ENCODE measurements around the gene MMAA. TPM values are rescaled to one million over a fixed set of nuclear protein-coding genes. Genes with fewer than 3 reads are reported as not detected.
"Not testable (repeated sequence)": the region's sequence is repeated elsewhere in the genome, so short reads cannot be mapped to it uniquely, and the experiment has no call there.

Gene MMAA
- total RNA-seq, 1 experiment from 2014 or later, result 5.8 TPM

DNA sequence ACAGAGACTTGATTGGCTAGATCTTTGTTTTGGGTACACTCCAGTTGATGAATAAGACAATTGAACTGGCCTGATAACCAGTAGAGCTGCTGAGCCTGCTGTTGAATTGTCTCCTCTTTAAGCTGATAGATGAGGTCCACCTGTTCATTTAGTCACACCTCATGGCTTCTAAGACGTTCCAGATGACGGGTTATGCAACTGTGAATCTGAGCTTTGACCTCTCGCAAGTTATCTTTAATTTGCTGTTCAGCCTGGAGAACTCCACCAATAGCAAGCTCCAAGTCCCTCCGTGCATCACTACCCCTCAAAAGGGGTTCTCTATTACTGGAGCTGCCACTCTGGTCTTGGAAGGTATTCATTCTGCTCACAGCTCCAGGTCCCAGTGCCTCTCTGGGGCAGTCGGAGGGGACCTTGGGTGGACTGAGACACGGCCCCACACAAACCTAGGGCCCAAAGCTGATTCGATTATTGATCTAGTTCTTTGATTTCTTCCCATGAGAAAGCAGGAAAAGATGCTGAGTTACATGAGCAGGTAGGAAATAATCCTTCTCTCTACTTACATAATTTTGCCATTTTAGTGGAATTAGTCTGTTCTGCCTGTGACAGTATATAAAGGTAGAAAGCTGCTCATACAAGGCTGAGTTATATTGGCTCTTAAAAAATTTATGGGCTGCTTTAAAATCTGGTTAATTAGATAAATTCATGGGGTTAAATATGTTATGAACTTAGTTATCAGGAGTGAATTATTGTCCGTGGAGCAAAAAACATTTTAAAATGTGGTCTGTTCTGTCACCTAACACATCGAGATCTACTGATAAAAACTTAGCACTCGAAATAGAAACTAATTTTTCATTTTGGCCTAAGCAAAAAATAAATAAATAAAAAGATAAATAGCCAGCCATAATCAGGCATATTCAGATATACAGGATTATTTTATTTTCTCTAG lies 6.8 kb downstream of the MMAA start:
- DNase-seq (ENCODE audit: low read depth), result peak; percentile 18
- in situ Hi-C loops (cut with HindIII; ENCODE audit: low pct_unique_long_range_greater_than_20kb, low sequenced_read_pairs), result no loop called here

DNA sequence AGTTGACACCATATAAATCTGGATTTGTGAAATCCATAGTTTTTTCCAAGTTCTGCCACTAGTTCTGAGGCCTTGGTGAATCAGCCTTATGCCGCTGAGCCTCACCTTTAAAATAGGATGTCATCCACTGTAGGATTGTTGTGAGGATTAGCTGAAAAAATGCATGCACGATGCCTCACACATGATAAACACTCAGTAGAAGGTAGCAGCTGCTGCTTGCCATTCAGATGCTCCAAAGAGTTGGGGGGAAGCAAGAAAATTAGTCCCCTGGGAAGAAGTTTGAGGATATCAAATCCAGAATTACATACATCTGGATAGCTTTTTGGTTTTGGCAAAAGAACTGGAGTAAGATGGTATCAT lies 7.4 kb downstream of the MMAA start:
- in situ Hi-C loops (cut with HindIII; ENCODE audit: low pct_unique_long_range_greater_than_20kb, low sequenced_read_pairs), result no loop called here
- DNase-seq (ENCODE audit: low read depth), result no peak

- DNase-seq (ENCODE audit: low read depth), result no peak
- in situ Hi-C loops (cut with HindIII; ENCODE audit: low pct_unique_long_range_greater_than_20kb, low sequenced_read_pairs), result no loop called here
Observed at GRCh38 chr4:145635117-145635516, 15.9 kb downstream of the MMAA start.

DNA sequence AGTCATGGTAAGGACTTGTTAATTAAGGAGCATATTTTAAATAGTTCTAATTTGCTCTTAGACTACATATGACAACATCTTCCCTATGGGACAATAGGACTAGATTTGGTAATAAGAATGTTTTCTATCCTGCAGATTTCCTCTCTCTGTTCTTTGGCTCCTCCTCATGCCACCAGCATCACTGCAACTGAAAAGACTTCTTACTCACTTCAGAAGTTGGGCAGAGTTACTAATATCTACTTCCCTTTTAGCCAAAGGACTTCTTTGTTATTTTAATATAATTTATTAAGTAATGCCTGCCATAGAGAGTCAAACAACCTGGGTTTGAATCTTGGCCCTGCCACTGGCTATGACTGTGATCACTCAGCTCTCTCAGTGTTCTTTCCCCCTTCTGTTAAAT lies 16.4 kb downstream of the MMAA start:
- in situ Hi-C loops (cut with HindIII; ENCODE audit: low pct_unique_long_range_greater_than_20kb, low sequenced_read_pairs), result no loop called here
- no peak for DNase-seq (ENCODE audit: low read depth)

DNA sequence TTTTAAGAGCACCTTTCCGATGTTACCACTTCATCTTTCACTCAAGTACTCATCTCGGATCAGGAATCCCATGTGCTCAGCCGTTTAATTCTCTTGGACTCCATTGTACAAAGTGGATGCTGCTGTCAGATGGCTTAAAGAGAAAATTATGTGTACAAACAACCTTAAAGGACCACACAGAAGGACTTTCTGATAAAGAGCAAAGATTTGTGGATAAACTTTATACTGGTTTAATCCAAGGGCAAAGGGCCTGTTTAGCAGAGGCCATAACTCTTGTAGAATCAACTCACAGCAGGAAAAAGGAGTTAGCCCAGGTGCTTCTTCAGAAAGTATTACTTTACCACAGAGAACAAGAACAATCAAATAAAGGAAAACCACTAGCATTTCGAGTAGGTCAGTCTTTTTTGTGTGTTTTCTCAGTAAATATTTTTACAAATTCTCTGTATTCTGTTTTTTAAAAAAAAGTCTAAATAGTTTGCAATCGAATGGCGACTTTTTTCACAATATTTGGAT lies 20.1 kb downstream of the MMAA start:
- no peak for DNase-seq (ENCODE audit: low read depth)
- in situ Hi-C loops (cut with HindIII; ENCODE audit: low pct_unique_long_range_greater_than_20kb, low sequenced_read_pairs), result no loop called here

DNA sequence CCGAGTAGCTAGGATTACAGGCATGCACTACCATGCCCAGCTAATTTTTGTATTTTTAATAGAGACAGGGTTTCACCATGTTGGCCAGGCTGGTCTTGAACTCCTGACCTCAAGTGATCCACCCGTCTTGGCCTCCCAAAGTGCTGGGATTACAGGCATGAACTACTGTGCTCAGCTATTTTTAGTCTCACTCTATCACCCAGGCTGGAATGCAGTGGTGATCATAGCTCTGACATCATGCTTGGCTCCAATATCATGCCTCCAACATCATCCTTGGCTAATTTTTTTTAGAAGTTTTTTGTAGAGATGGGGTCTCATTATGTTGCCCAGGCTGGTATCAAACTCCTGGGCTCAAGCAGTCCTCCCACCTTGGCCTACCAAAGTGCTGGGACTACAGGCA lies 21.1 kb downstream of the MMAA start:
- DNase-seq (ENCODE audit: low read depth); in situ Hi-C loops (cut with HindIII; ENCODE audit: low pct_unique_long_range_greater_than_20kb, low sequenced_read_pairs): not testable (repeated sequence)

DNA sequence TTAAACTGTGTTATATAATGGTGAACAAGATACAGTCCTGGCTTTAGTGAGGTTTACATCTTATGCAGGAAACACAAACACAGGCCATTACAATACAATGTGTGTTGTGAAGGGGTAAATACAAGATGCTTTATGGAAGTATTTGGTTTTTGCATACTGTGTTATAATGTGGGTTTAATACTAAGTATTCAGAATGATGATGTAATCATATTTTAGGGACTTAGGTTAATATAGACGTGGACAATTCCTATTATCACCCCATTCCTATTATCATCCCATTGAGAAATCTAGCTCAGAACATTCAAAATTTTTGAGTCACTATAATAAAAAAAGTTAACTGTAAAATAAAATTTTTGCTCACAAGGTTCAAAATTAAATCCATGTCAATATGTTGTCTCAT lies 24.1 kb downstream of the MMAA start:
- in situ Hi-C loops (cut with HindIII; ENCODE audit: low pct_unique_long_range_greater_than_20kb, low sequenced_read_pairs), result no loop called here

GRCh38 chr4:145644699-145645098 lies 25.5 kb downstream of the MMAA start:
- in situ Hi-C loops (cut with HindIII; ENCODE audit: low pct_unique_long_range_greater_than_20kb, low sequenced_read_pairs), result no loop called here
- no peak for DNase-seq (ENCODE audit: low read depth)

More for the DNA sequence above, 24.1 kb downstream of the MMAA start:
- no peak for DNase-seq (ENCODE audit: low read depth)

GRCh38 chr4:145656156-145656555 lies 37.0 kb downstream of the MMAA start:
- no peak for DNase-seq (ENCODE audit: low read depth)
- in situ Hi-C loops (cut with HindIII; ENCODE audit: low pct_unique_long_range_greater_than_20kb, low sequenced_read_pairs), result no loop called here

- DNase-seq (ENCODE audit: low read depth), result no peak
- in situ Hi-C loops (cut with HindIII; ENCODE audit: low pct_unique_long_range_greater_than_20kb, low sequenced_read_pairs), result no loop called here
Observed at GRCh38 chr4:145660064-145660463, 40.9 kb downstream of the MMAA start.

- DNase-seq (ENCODE audit: low read depth), result no peak
- in situ Hi-C loops (cut with HindIII; ENCODE audit: low pct_unique_long_range_greater_than_20kb, low sequenced_read_pairs), result no loop called here
Observed at GRCh38 chr4:145663194-145663593, 44.0 kb downstream of the MMAA start.

GRCh38 chr4:145665773-145666172 lies 46.6 kb downstream of the MMAA start:
- in situ Hi-C loops (cut with HindIII; ENCODE audit: low pct_unique_long_range_greater_than_20kb, low sequenced_read_pairs), result no loop called here
- DNase-seq (ENCODE audit: low read depth), result no peak

DNA sequence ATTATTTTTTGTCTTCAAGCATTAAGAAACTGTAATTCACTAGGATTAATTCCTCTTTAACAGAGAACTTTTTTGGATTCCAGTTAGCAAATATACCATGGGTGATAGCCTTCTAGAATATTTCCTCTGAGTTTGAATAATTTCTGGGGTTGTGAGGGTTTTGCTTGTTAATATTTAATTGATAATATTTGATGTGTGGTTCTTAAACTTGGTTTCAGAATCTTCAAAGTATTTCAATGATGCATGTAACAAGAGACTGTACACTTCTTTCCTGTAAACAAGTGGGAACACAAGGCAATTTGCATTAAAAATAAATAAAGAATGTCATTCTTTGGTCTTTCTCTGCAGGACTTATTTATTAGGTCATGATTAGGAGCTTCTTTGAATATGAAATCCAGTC lies 51.2 kb downstream of the MMAA start:
- DNase-seq (ENCODE audit: low read depth), result no peak
- in situ Hi-C loops (cut with HindIII; ENCODE audit: low pct_unique_long_range_greater_than_20kb, low sequenced_read_pairs), result no loop called here

GRCh38 chr4:145679520-145679919 lies 60.3 kb downstream of the MMAA start:
- DNase-seq (ENCODE audit: low read depth), result peak; percentile 75
- in situ Hi-C loops (cut with HindIII; ENCODE audit: low pct_unique_long_range_greater_than_20kb, low sequenced_read_pairs), result no loop called here

GRCh38 chr4:145679991-145680455 lies 60.8 kb downstream of the MMAA start, which contains the start of gene C4orf51:
TSS of gene C4orf51 (plus strand) at chr4:145680146. CDS start at chr4:145680204, 58 bp downstream.
- in situ Hi-C loops (cut with HindIII; ENCODE audit: low pct_unique_long_range_greater_than_20kb, low sequenced_read_pairs), result no loop called here

GRCh38 chr4:145680902-145681301 lies 61.7 kb downstream of the MMAA start:
- no peak for DNase-seq (ENCODE audit: low read depth)
- in situ Hi-C loops (cut with HindIII; ENCODE audit: low pct_unique_long_range_greater_than_20kb, low sequenced_read_pairs), result no loop called here

More at GRCh38 chr4:145679991-145680455, 60.8 kb downstream of the MMAA start, which contains the start of gene C4orf51:
- peak; percentile 63 for DNase-seq (ENCODE audit: low read depth)

GRCh38 chr4:145681518-145681917 lies 62.3 kb downstream of the MMAA start:
- in situ Hi-C loops (cut with HindIII; ENCODE audit: low pct_unique_long_range_greater_than_20kb, low sequenced_read_pairs), result no loop called here
- no peak for DNase-seq (ENCODE audit: low read depth)

- in situ Hi-C loops (cut with HindIII; ENCODE audit: low pct_unique_long_range_greater_than_20kb, low sequenced_read_pairs), result no loop called here
- no peak for DNase-seq (ENCODE audit: low read depth)
Observed at GRCh38 chr4:145681956-145682355, 62.8 kb downstream of the MMAA start.

DNA sequence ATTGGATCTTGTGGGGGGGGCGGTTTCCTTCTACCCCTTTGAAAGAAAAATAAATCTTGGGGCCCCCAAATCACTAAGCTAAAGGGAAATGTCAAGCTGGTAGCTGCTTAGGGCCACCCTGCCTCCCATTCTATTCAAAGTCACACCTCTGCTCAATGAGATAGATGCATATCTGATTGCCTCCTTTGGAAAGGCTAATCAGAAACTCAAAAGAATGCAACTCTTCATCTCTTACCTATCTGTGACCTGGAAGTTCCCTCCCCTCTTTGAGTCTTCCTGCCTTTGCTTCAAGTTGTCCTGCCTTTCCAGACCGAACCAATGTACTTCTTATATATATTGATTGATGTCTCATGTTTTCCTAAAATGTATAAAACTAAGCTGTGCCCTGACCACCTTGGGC lies 67.8 kb downstream of the MMAA start:
- in situ Hi-C loops (cut with HindIII; ENCODE audit: low pct_unique_long_range_greater_than_20kb, low sequenced_read_pairs), result no loop called here
- no peak for DNase-seq (ENCODE audit: low read depth)

DNA sequence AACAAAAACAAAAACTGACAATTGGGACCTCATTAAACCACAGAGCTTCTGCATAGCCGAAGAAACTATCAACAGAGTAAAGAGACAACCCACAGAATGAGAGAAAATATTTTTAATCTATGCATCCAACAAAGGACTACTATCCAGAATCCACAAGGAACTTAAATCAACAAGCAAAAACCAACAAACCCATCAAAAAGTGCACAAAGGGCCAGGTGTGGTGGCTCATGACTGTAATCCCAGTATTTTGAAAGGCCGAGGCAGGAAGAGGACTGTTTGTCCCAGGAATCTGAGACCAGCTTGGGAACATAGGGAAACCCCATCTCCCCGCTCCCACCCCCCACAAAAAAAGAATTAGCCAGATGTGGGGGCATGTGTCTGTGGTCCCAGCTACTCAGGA lies 71.4 kb downstream of the MMAA start:
- no peak for DNase-seq (ENCODE audit: low read depth)
- in situ Hi-C loops (cut with HindIII; ENCODE audit: low pct_unique_long_range_greater_than_20kb, low sequenced_read_pairs), result no loop called here
